ENCODE results near the gene MAP3K15.

MAP3K15 gene

DNA sequence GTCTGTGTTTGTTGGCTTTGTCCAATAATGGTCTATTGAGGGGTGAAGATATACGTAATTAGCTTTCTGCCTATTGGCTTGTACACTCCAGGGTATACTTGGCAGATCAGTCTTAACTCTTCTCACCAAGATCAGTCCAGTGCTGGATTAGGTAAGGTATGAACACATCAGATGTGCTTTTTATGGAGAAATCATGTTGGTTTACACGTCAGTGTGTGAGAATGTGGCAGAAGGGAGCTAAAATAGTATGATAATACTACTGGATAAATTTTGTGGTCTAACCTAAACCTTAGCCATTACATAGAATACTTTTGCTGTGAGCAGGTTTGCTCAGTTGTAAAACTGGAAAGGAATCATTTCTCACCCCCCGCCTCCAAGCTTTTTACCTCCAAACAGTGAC lies 167.4 kb downstream of the MAP3K15 start:
- no peak overlapping the region for H3K27ac ChIP-seq (ENCODE audit: low read depth, low read length, poor library complexity, severe bottlenecking)
- no peak overlapping the region for H3K9ac ChIP-seq (ENCODE audit: low read length)
- peaks cover 29% of the 10 kb centered on the region for H3K79me2 ChIP-seq (ENCODE audit: insufficient read depth, low read length)
- H4K20me1 ChIP-seq (ENCODE audit: insufficient read depth, low read length): no peaks in the 10 kb centered on the region
- no peak overlapping the region for H3K4me2 ChIP-seq (ENCODE audit: low read length)
- H2AFZ ChIP-seq (ENCODE audit: low read length): no peak overlapping the region
- H3K9me2 ChIP-seq (ENCODE audit: low read depth, low read length): no peaks in the 10 kb centered on the region
- peaks cover 31% of the 10 kb centered on the region for H3K4me1 ChIP-seq (ENCODE audit: insufficient read depth, low read length, severe bottlenecking)
- peaks cover 23% of the 10 kb centered on the region for H3K36me3 ChIP-seq (ENCODE audit: insufficient read depth, low read length)
- no peaks in the 10 kb centered on the region for H3K9me3 ChIP-seq (ENCODE audit: low read length)
- no peak overlapping the region for H3K4me3 ChIP-seq (ENCODE audit: low read depth, low read length, poor library complexity, severe bottlenecking)
- H3F3A ChIP-seq (ENCODE audit: insufficient read depth, low read length): no peaks in the 10 kb centered on the region
- no peak for TF ChIP-seq EZH2 (IDR thresholded peaks at IDR 0.05; ENCODE audit: borderline replicate concordance, low read length)
- TF ChIP-seq, protein P1, sequence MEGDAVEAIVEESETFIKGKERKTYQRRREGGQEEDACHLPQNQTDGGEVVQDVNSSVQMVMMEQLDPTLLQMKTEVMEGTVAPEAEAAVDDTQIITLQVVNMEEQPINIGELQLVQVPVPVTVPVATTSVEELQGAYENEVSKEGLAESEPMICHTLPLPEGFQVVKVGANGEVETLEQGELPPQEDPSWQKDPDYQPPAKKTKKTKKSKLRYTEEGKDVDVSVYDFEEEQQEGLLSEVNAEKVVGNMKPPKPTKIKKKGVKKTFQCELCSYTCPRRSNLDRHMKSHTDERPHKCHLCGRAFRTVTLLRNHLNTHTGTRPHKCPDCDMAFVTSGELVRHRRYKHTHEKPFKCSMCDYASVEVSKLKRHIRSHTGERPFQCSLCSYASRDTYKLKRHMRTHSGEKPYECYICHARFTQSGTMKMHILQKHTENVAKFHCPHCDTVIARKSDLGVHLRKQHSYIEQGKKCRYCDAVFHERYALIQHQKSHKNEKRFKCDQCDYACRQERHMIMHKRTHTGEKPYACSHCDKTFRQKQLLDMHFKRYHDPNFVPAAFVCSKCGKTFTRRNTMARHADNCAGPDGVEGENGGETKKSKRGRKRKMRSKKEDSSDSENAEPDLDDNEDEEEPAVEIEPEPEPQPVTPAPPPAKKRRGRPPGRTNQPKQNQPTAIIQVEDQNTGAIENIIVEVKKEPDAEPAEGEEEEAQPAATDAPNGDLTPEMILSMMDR (IDR thresholded peaks at IDR 0.05; ENCODE audit: low read length): no peak
- no peaks in the 10 kb centered on the region for H3K27me3 ChIP-seq (ENCODE audit: insufficient read depth, low read length)

GRCh38 chrX:19344661-19345060 lies 170.6 kb downstream of the MAP3K15 start:
- H2AFZ ChIP-seq (ENCODE audit: low read length): no peak overlapping the region
- no peaks in the 10 kb centered on the region for H3K9me2 ChIP-seq (ENCODE audit: low read depth, low read length)
- H3K27me3 ChIP-seq (ENCODE audit: insufficient read depth, low read length): no peaks in the 10 kb centered on the region
- no peaks in the 10 kb centered on the region for H3K9me3 ChIP-seq (ENCODE audit: low read length)
- peak overlapping the region; percentile 78 for H3K9ac ChIP-seq (ENCODE audit: low read length)
- H3K79me2 ChIP-seq (ENCODE audit: insufficient read depth, low read length): peaks cover 29% of the 10 kb centered on the region
- peaks cover 35% of the 10 kb centered on the region for H3K4me1 ChIP-seq (ENCODE audit: insufficient read depth, low read length, severe bottlenecking)
- H3K27ac ChIP-seq (ENCODE audit: low read depth, low read length, poor library complexity, severe bottlenecking): no peak overlapping the region
- H3K4me2 ChIP-seq (ENCODE audit: low read length): peak overlapping the region; percentile 89
- peaks cover 2% of the 10 kb centered on the region for H3K36me3 ChIP-seq (ENCODE audit: insufficient read depth, low read length)
- no peak for TF ChIP-seq EZH2 (IDR thresholded peaks at IDR 0.05; ENCODE audit: borderline replicate concordance, low read length)
- TF ChIP-seq, protein P1 (IDR thresholded peaks at IDR 0.05; ENCODE audit: low read length): no peak
- no peaks in the 10 kb centered on the region for H4K20me1 ChIP-seq (ENCODE audit: insufficient read depth, low read length)
- H3F3A ChIP-seq (ENCODE audit: insufficient read depth, low read length): no peaks in the 10 kb centered on the region
- peak overlapping the region; percentile 80 for H3K4me3 ChIP-seq (ENCODE audit: low read depth, low read length, poor library complexity, severe bottlenecking)

- Histone ChIP-seq H4K20me1 (ENCODE audit: insufficient read depth, low read length) (no peaks in the 10 kb centered on the region), H3K79me2 (ENCODE audit: insufficient read depth, low read length) (peaks cover 29% of the 10 kb centered on the region), H3K9ac (ENCODE audit: low read length) (peak within 1 kb of the TSS; percentile 79), H3K36me3 (ENCODE audit: insufficient read depth, low read length) (no peaks in the 10 kb centered on the region), H3F3A (ENCODE audit: insufficient read depth, low read length) (no peaks in the 10 kb centered on the region), H3K27me3 (ENCODE audit: insufficient read depth, low read length) (no peaks in the 10 kb centered on the region), H3K4me3 (ENCODE audit: low read depth, low read length, poor library complexity, severe bottlenecking) (peak within 1 kb of the TSS; percentile 80), H3K4me1 (ENCODE audit: insufficient read depth, low read length, severe bottlenecking) (peaks cover 35% of the 10 kb centered on the region), H3K9me2 (ENCODE audit: low read depth, low read length) (no peaks in the 10 kb centered on the region), H3K9me3 (ENCODE audit: low read length) (no peaks in the 10 kb centered on the region), H3K27ac (ENCODE audit: low read depth, low read length, poor library complexity, severe bottlenecking) (peak within 1 kb of the TSS; percentile 37), H3K4me2 (ENCODE audit: low read length) (peak within 1 kb of the TSS; percentile 89), H2AFZ (ENCODE audit: low read length) (no peak within 1 kb of the TSS)
- TF ChIP-seq, protein P1 (IDR thresholded peaks at IDR 0.05; ENCODE audit: low read length): no peak
- TF ChIP-seq EZH2 (IDR thresholded peaks at IDR 0.05; ENCODE audit: borderline replicate concordance, low read length): no peak
Measured at GRCh38 chrX:19343535-19344408, 171.5 kb downstream of the MAP3K15 start, which contains the start of gene PDHA1. PDHA1 (plus strand) TSS chrX:19343927; CDS start chrX:19344038, 111 bp downstream.

All from OCI-LY1 (cell line).